ENCODE measurements around the gene NPC1. TPM values are rescaled to one million over a fixed set of nuclear protein-coding genes. Genes with fewer than 3 reads are reported as not detected.

The NPC1 gene
- total RNA-seq, 2 donors from 2014 or later, result 39.6 to 49.3 TPM

- Mint-ChIP-seq H3K9me3 (no peaks in the 10 kb centered on the region), H3K36me3 (ENCODE audit: low read depth) (peaks cover 100% of the 10 kb centered on the region), H3K4me3 (no peak overlapping the region), H3K27me3 (no peaks in the 10 kb centered on the region), H3K27ac (no peak overlapping the region), H3K4me1 (peaks cover 23% of the 10 kb centered on the region)
- ATAC-seq (replicated peaks), result no peak
Observed at GRCh38 chr18:23538001-23538400, 48.3 kb downstream of the NPC1 start.

- Mint-ChIP-seq H3K36me3 (ENCODE audit: low read depth) (peaks cover 100% of the 10 kb centered on the region), H3K4me1 (peaks cover 23% of the 10 kb centered on the region), H3K4me3 (no peak overlapping the region), H3K27ac (no peak overlapping the region), H3K27me3 (no peaks in the 10 kb centered on the region), H3K9me3 (no peaks in the 10 kb centered on the region)
- ATAC-seq (replicated peaks), result no peak
Observed at GRCh38 chr18:23537274-23537673, 49.0 kb downstream of the NPC1 start.

- peak overlapping the region; percentile 66 for H3K27ac Mint-ChIP-seq
- peaks cover 100% of the 10 kb centered on the region for H3K36me3 Mint-ChIP-seq (ENCODE audit: low read depth)
- ATAC-seq (replicated peaks), result no peak
- no peak overlapping the region for H3K4me3 Mint-ChIP-seq
- peaks cover 17% of the 10 kb centered on the region for H3K4me1 Mint-ChIP-seq
- H3K9me3 Mint-ChIP-seq, result no peaks in the 10 kb centered on the region
- no peaks in the 10 kb centered on the region for H3K27me3 Mint-ChIP-seq
Observed at GRCh38 chr18:23536204-23536603, 50.1 kb downstream of the NPC1 start.

- Mint-ChIP-seq H3K9me3 (no peaks in the 10 kb centered on the region), H3K36me3 (ENCODE audit: low read depth) (peaks cover 100% of the 10 kb centered on the region), H3K4me1 (peaks cover 7% of the 10 kb centered on the region), H3K4me3 (no peak overlapping the region), H3K27ac (no peak overlapping the region), H3K27me3 (no peaks in the 10 kb centered on the region)
- ATAC-seq (replicated peaks), result no peak
Observed at GRCh38 chr18:23534276-23534675, 52.0 kb downstream of the NPC1 start.

GRCh38 chr18:23532848-23533247, 53.5 kb downstream of the NPC1 start:
- H3K4me1 Mint-ChIP-seq, result peaks cover 7% of the 10 kb centered on the region
- H3K27me3 Mint-ChIP-seq, result no peaks in the 10 kb centered on the region
- no peak for ATAC-seq (replicated peaks)
- no peak overlapping the region for H3K4me3 Mint-ChIP-seq
- peaks cover 100% of the 10 kb centered on the region for H3K36me3 Mint-ChIP-seq (ENCODE audit: low read depth)
- H3K9me3 Mint-ChIP-seq, result no peaks in the 10 kb centered on the region
- no peak overlapping the region for H3K27ac Mint-ChIP-seq

GRCh38 chr18:23531912-23532311, 54.4 kb downstream of the NPC1 start:
- H3K27ac Mint-ChIP-seq, result no peak overlapping the region
- H3K4me3 Mint-ChIP-seq, result no peak overlapping the region
- H3K4me1 Mint-ChIP-seq, result peaks cover 7% of the 10 kb centered on the region
- peaks cover 100% of the 10 kb centered on the region for H3K36me3 Mint-ChIP-seq (ENCODE audit: low read depth)
- H3K9me3 Mint-ChIP-seq, result no peaks in the 10 kb centered on the region
- no peaks in the 10 kb centered on the region for H3K27me3 Mint-ChIP-seq
- no peak for ATAC-seq (replicated peaks)

- Mint-ChIP-seq H3K36me3 (ENCODE audit: low read depth) (peaks cover 98% of the 10 kb centered on the region), H3K4me3 (no peak overlapping the region), H3K27ac (peak overlapping the region; percentile 42), H3K9me3 (no peaks in the 10 kb centered on the region), H3K27me3 (no peaks in the 10 kb centered on the region), H3K4me1 (peaks cover 7% of the 10 kb centered on the region)
- ATAC-seq (replicated peaks), result no peak
Observed at GRCh38 chr18:23530195-23530594, 56.1 kb downstream of the NPC1 start.

- Mint-ChIP-seq H3K4me1 (peaks cover 7% of the 10 kb centered on the region), H3K36me3 (ENCODE audit: low read depth) (peaks cover 96% of the 10 kb centered on the region), H3K27me3 (no peaks in the 10 kb centered on the region), H3K9me3 (no peaks in the 10 kb centered on the region), H3K27ac (peak overlapping the region; percentile 42), H3K4me3 (no peak overlapping the region)
- ATAC-seq (replicated peaks), result peak; percentile 94
Observed at GRCh38 chr18:23529604-23530003, 56.7 kb downstream of the NPC1 start.

- no peaks in the 10 kb centered on the region for H3K9me3 Mint-ChIP-seq
- H3K27me3 Mint-ChIP-seq, result no peaks in the 10 kb centered on the region
- peaks cover 10% of the 10 kb centered on the region for H3K4me1 Mint-ChIP-seq
- no peak for ATAC-seq (replicated peaks)
- H3K27ac Mint-ChIP-seq, result peak overlapping the region; percentile 42
- H3K4me3 Mint-ChIP-seq, result no peak overlapping the region
- H3K36me3 Mint-ChIP-seq (ENCODE audit: low read depth), result peaks cover 96% of the 10 kb centered on the region
Observed at GRCh38 chr18:23528580-23529472, 57.5 kb downstream of the NPC1 start.

GRCh38 chr18:23526501-23527063, 59.7 kb downstream of the NPC1 start:
- Mint-ChIP-seq H3K9me3 (no peaks in the 10 kb centered on the region), H3K36me3 (ENCODE audit: low read depth) (peaks cover 96% of the 10 kb centered on the region), H3K27ac (peak overlapping the region; percentile 56), H3K4me1 (peaks cover 13% of the 10 kb centered on the region), H3K27me3 (no peaks in the 10 kb centered on the region), H3K4me3 (no peak overlapping the region)
- ATAC-seq (replicated peaks), result no peak

- no peaks in the 10 kb centered on the region for H3K9me3 Mint-ChIP-seq
- H3K4me3 Mint-ChIP-seq, result no peak overlapping the region
- no peak for ATAC-seq (replicated peaks)
- no peaks in the 10 kb centered on the region for H3K27me3 Mint-ChIP-seq
- H3K27ac Mint-ChIP-seq, result peak overlapping the region; percentile 83
- peaks cover 6% of the 10 kb centered on the region for H3K4me1 Mint-ChIP-seq
- H3K36me3 Mint-ChIP-seq (ENCODE audit: low read depth), result peaks cover 96% of the 10 kb centered on the region
Observed at GRCh38 chr18:23524213-23524707, 62.0 kb downstream of the NPC1 start.

GRCh38 chr18:23523429-23524212, 62.7 kb downstream of the NPC1 start:
- Mint-ChIP-seq H3K4me3 (no peak overlapping the region), H3K4me1 (peaks cover 6% of the 10 kb centered on the region), H3K9me3 (no peaks in the 10 kb centered on the region), H3K36me3 (ENCODE audit: low read depth) (peaks cover 96% of the 10 kb centered on the region), H3K27me3 (no peaks in the 10 kb centered on the region), H3K27ac (peak overlapping the region; percentile 83)
- peak; percentile 46 for ATAC-seq (replicated peaks)

- no peak for ATAC-seq (replicated peaks)
- Mint-ChIP-seq H3K4me1 (peaks cover 6% of the 10 kb centered on the region), H3K27me3 (no peaks in the 10 kb centered on the region), H3K4me3 (no peak overlapping the region), H3K27ac (peak overlapping the region; percentile 54), H3K36me3 (ENCODE audit: low read depth) (peaks cover 96% of the 10 kb centered on the region), H3K9me3 (no peaks in the 10 kb centered on the region)
Observed at GRCh38 chr18:23521907-23522306, 64.4 kb downstream of the NPC1 start.

- H3K4me1 Mint-ChIP-seq, result peaks cover 6% of the 10 kb centered on the region
- no peaks in the 10 kb centered on the region for H3K27me3 Mint-ChIP-seq
- H3K9me3 Mint-ChIP-seq, result no peaks in the 10 kb centered on the region
- peak overlapping the region; percentile 54 for H3K27ac Mint-ChIP-seq
- no peak overlapping the region for H3K4me3 Mint-ChIP-seq
- ATAC-seq (replicated peaks), result no peak
- H3K36me3 Mint-ChIP-seq (ENCODE audit: low read depth), result peaks cover 96% of the 10 kb centered on the region
Observed at GRCh38 chr18:23521271-23521670, 65.0 kb downstream of the NPC1 start.
